Panc1 (cell line): ENCODE measurements around the gene TEX51. TPM values are rescaled to one million over a fixed set of nuclear protein-coding genes. Genes with fewer than 3 reads are reported as not detected.

Experiments used
- ATAC-seq: fragments of 200-7000 bp; cut with Tn5 transposase; 2 replicates; pipeline ENCODE4 v1.9.1; 2020; ENCODE audit warnings: mild to moderate bottlenecking, moderate library complexity
- BruUV-seq: library from RNA; stranded (reverse); fragments of 400-500 nt; replicated peaks from 2 replicates; lab custom pipeline; 2021; lab: Mats Ljungman, UMichigan
- CTCF ChIA-PET: fragments of 300-600 bp; sonication (Branson Sonifier 250); formaldehyde crosslinking; loops from one replicate; lab custom pipeline; 2022; ENCODE audit warnings: antibody characterized with exemption; lab: Charles Lee
- POLR2A ChIA-PET: fragments of 300-600 bp; sonication (Branson Sonifier 250); formaldehyde crosslinking; loops from one replicate; lab custom pipeline; 2022; ENCODE audit warnings: antibody characterized with exemption; lab: Charles Lee
- DNase-seq: peaks from one replicate; pipeline ENCODE4 v3.0.0-alpha.2; 2010; ENCODE audit warnings: low read depth, low spot score
- H3K27ac ChIP-seq: 2 replicates; pipeline ENCODE4 v1.5.1; 2011; ENCODE audit warnings: mild to moderate bottlenecking, low read length, inconsistent platforms
- H3K27me3 ChIP-seq: fragments of 200-500 bp; sonication (Bioruptor generic); 2 replicates; pipeline ENCODE4 v1.6.0; 2014; ENCODE audit warnings: low read length, inconsistent platforms; ENCODE audit not compliant: control insufficient read depth, insufficient read depth
- H3K36me3 ChIP-seq: fragments of 200-500 bp; sonication (Bioruptor generic); 2 replicates; pipeline ENCODE4 v1.5.1; 2014; ENCODE audit warnings: inconsistent platforms, mild to moderate bottlenecking, low read length, moderate library complexity; ENCODE audit not compliant: control insufficient read depth, insufficient read depth
- H3K4me1 ChIP-seq: 2 replicates; pipeline ENCODE4 v1.5.1; 2011; ENCODE audit warnings: inconsistent platforms, mild to moderate bottlenecking, low read length, moderate library complexity; ENCODE audit not compliant: control insufficient read depth, insufficient read depth
- H3K4me3 ChIP-seq, 2 experiments: 2 replicates each; pipeline ENCODE4 v1.5.1; 2011 to 2012; ENCODE audit warnings: low read depth in 2 of 2, low read length in 2 of 2, mild to moderate bottlenecking in 2 of 2, inconsistent platforms in 1 of 2, moderate library complexity in 1 of 2
- H3K9me3 ChIP-seq: fragments of 200-500 bp; sonication (Bioruptor generic); 2 replicates; pipeline ENCODE4 v1.5.1; 2014; ENCODE audit warnings: low read depth, mild to moderate bottlenecking, inconsistent platforms, low read length, moderate library complexity; ENCODE audit not compliant: control insufficient read depth, insufficient read depth
- CTCF ChIP-seq: fragments of 450-650 bp; IDR thresholded peaks from 2 replicates; pipeline ENCODE4 v1.5.1; 2017; ENCODE audit warnings: mild to moderate bottlenecking
- POLR2AphosphoS5 ChIP-seq: IDR thresholded peaks from 2 replicates; pipeline ENCODE4 v1.6.1; 2012; ENCODE audit warnings: mild to moderate bottlenecking, low read depth, low read length, moderate library complexity
- REST ChIP-seq, 2 experiments: IDR thresholded peaks; 2 replicates each; pipeline ENCODE4 v1.6.1; 2011 to 2012; ENCODE audit warnings: low read depth in 2 of 2, control low read depth in 1 of 2, low read length in 1 of 2, mild to moderate bottlenecking in 1 of 2, moderate library complexity in 1 of 2; ENCODE audit not compliant: insufficient read depth in 1 of 2
- SIN3A ChIP-seq: IDR thresholded peaks from 2 replicates; pipeline ENCODE4 v1.6.1; 2012; ENCODE audit warnings: low read depth, mild to moderate bottlenecking, low read length, moderate library complexity, borderline replicate concordance; ENCODE audit not compliant: insufficient read depth
- TCF7L2 ChIP-seq: IDR thresholded peaks from 2 replicates; pipeline ENCODE4 v1.6.1; 2011; ENCODE audit warnings: mild to moderate bottlenecking, low read depth, low read length, inconsistent platforms
- in situ Hi-C: cut with HindIII; loops from 2 replicates; pipeline ENCODE4 v1.10.0; 2016; ENCODE audit warnings: low sequenced_read_pairs, low pct_unique_long_range_greater_than_20kb
- intact Hi-C: fragments of 100-400 bp; cut with micrococcal nuclease; formaldehyde crosslinking; loops from one replicate; pipeline ENCODE4 v1.10.0; 2022; ENCODE audit not compliant: unreplicated experiment
- total RNA-seq: library from RNA; stranded (reverse); gene quantifications from one replicate; pipeline ENCODE4 v1.2.1, GENCODE V29; 2021; ENCODE audit not compliant: unreplicated experiment

TEX51 gene
- total RNA-seq, 1 experiment from 2014 or later, result not detected

GRCh38 chr2:126860385-126860784 lies 38.3 kb upstream of the TEX51 start:
- no peak for TF ChIP-seq SIN3A
- TF ChIP-seq TCF7L2, result no peak
- no peak for TF ChIP-seq POLR2AphosphoS5
- TF ChIP-seq REST (IDR thresholded peaks at IDR 0.05; ENCODE audit: insufficient read depth in 1 of 2, low read depth in 2 of 2, low read length in 1 of 2), result no peak
- no peak for TF ChIP-seq CTCF
- Histone ChIP-seq H3K27ac (no peak overlapping the region), H3K36me3 (no peaks in the 10 kb centered on the region), H3K4me3 (no peak overlapping the region), H3K9me3 (no peaks in the 10 kb centered on the region), H3K27me3 (peaks cover 3% of the 10 kb centered on the region; the same call in 1 of the 2 replicates), H3K4me1 (no peaks in the 10 kb centered on the region)
- intact Hi-C loops, result no loop called here
- DNase-seq, result no peak
- ChIA-PET CTCF (no interaction called here), POLR2A (no interaction called here)
- in situ Hi-C loops, result no loop called here
- BruUV-seq, result no TSS peak
- ATAC-seq, result no peak

GRCh38 chr2:126862730-126863129 lies 36.0 kb upstream of the TEX51 start:
- intact Hi-C loops, result no loop called here
- BruUV-seq, result no TSS peak
- TF ChIP-seq REST (IDR thresholded peaks at IDR 0.05; ENCODE audit: insufficient read depth in 1 of 2, low read depth in 2 of 2, low read length in 1 of 2) (no peak), SIN3A (no peak), CTCF (no peak), POLR2AphosphoS5 (no peak), TCF7L2 (no peak)

More at GRCh38 chr2:126862730-126863129, 36.0 kb upstream of the TEX51 start:
- no peaks in the 10 kb centered on the region for H3K4me1 ChIP-seq
- in situ Hi-C loops, result no loop called here
- no peak overlapping the region for H3K4me3 ChIP-seq
- no peaks in the 10 kb centered on the region for H3K36me3 ChIP-seq
- peaks cover 6% of the 10 kb centered on the region for H3K27me3 ChIP-seq
- DNase-seq, result no peak
- no peak overlapping the region for H3K27ac ChIP-seq
- ChIA-PET POLR2A (no interaction called here), CTCF (no interaction called here)
- ATAC-seq, result no peak
- H3K9me3 ChIP-seq, result no peaks in the 10 kb centered on the region
